ENCODE data around the gene LUZP1.
A peak's percentile ranks its signal among the peaks of the same experiment; 100 is the strongest.

LUZP1 gene

GRCh38 chr1:23188936-23189452 lies 20.3 kb upstream of the LUZP1 start:
- peak; percentile 94 for DNase-seq (ENCODE audit: low spot score)
- peak; percentile 81 for FAIRE-seq

GRCh38 chr1:23188434-23188884 lies 19.8 kb upstream of the LUZP1 start:
- FAIRE-seq = no peak
- no peak for DNase-seq (ENCODE audit: low spot score)

- no peak for DNase-seq (ENCODE audit: low spot score)
- FAIRE-seq = no peak
Measured at GRCh38 chr1:23187637-23188036, 19.0 kb upstream of the LUZP1 start.

GRCh38 chr1:23185381-23185780 lies 16.7 kb upstream of the LUZP1 start:
- no peak for DNase-seq (ENCODE audit: low spot score)
- no peak for FAIRE-seq

DNA sequence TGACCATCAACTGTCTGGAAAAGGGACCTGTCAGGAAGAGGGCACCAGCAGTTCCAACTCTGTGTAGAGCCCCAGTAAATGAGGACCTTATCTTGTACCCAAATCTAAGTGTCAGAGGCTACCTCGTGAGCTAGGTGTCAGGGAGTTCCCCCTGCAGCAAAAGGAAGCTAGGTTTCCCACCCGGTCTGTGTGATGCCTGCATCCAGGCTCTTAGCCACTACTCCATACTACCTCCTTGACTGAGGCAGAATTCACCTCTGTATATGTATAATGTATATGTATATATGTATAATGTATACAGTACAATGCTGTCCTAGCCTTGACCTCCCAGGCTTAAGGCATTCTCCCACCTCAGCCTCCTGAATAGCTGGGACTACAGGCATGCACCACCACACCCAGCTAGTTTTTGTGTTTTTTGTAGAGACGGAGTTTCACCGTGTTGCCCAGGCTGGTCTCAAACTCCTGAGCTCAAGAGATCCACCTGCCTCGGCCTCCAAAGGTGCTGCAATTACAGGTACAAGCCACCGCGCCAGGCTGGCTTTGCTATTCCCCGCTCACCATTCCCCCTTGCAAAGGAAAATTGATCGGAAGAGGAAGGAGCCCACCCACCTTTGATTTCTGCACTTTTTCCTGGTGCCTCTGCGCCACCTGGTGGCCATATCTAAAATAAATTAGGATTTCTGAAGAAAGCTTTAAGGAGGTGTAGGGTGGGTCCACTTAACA lies 15.7 kb upstream of the LUZP1 start:
- DNase-seq (ENCODE audit: low spot score) (peak; percentile 24), FAIRE-seq (no peak)

DNA sequence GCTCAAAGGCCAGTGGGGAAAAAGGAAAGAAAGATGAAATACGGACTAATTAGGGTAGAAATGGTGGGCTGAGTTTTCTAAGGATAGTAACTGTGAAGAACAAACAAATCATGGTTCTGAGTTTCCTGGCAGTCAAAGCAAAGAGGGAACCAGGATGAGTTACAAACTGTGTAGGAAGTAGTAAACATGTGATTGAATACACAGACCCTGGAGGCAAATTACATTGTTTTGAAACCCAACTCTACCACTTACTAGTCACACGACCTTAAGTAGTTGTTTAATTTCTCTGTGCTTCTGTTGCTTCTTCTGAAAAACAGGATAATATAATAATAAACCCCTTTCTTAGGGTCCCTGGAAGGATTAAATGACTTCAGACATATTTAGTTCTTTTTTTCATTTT lies 11.2 kb upstream of the LUZP1 start:
- FAIRE-seq = no peak
- no peak for DNase-seq (ENCODE audit: low spot score)

- FAIRE-seq = no peak
- DNase-seq (ENCODE audit: low spot score) = no peak
Measured at GRCh38 chr1:23178950-23179349, 10.3 kb upstream of the LUZP1 start.

DNA sequence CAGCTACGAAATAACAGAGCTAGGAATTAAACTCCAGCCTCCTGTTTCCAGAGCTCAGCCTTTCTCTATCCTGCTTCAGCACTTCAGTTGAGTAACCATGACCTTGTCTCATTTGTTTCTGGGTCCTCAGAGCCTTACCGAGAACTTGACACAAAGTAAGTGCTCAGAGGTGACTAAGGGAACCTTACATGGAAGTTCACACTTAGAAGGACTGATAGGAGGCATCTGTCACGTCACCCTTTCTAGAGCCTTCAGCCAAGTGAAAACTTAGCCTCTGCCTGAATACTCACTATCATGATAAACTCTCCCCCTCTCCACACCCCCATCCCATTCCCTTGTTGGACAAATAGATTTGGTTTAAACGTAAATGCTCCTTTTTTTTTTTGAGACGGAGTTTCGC lies 9.8 kb upstream of the LUZP1 start:
- DNase-seq (ENCODE audit: low spot score) (no peak), FAIRE-seq (no peak)

- no peak for FAIRE-seq
- DNase-seq (ENCODE audit: low spot score) = peak; percentile 81
Measured at GRCh38 chr1:23177438-23178380, 9.1 kb upstream of the LUZP1 start.

DNA sequence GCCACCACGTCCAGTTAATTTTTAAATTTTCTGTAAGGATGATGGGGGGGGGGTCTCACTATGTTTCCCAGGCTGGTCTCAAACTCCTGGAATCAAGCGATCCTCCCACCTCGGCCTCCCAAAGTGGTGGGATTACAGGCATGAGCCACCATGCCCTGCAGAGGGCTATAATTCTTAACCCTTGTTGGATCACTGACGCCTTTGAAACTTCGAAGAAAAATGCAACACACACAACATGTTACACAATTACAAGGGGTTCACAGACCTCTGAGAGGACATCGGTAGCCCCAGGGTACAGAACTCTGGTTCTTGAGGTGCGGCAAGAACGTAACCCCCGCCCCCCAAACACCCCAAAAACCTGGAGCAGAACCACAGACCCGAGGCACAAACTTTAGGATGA lies 8.4 kb upstream of the LUZP1 start:
- FAIRE-seq (no peak), DNase-seq (ENCODE audit: low spot score) (no peak)

DNA sequence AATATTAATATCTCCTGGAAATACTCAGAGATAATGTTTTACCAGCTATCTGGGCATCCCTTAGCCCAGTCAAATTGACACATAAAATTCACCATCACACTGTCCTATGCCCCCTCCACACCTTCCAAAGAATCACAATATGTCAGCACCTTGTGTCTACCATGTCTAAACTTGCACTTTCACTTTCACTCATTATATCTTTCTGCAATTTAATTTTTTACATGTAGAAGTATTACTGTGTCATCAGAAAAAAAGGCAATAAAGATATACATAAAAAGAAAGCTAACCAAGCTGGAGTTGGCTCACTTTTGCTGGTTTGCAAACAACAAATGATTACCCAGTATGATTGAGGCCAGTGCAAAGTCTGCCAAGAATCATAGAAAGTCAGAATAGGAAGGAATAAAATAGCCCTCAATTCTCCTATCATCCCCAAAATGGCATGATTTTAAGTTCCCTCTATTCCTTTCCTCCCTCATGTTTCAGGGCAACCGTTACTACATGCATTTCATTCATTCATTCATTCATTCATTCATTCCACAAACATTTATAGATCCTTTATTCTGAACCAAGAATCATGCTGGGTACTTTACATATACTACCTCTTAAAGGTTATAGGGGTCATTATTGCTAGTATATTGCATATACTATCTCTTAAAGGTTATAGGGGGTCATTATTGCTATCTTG lies 5.9 kb upstream of the LUZP1 start:
- no peak for FAIRE-seq

GRCh38 chr1:23171181-23171755 lies 2.6 kb upstream of the LUZP1 start:
- no peak for FAIRE-seq
- no peak for DNase-seq (ENCODE audit: low spot score)

More for the DNA sequence above, 5.9 kb upstream of the LUZP1 start:
- DNase-seq (ENCODE audit: low spot score) = no peak

DNA sequence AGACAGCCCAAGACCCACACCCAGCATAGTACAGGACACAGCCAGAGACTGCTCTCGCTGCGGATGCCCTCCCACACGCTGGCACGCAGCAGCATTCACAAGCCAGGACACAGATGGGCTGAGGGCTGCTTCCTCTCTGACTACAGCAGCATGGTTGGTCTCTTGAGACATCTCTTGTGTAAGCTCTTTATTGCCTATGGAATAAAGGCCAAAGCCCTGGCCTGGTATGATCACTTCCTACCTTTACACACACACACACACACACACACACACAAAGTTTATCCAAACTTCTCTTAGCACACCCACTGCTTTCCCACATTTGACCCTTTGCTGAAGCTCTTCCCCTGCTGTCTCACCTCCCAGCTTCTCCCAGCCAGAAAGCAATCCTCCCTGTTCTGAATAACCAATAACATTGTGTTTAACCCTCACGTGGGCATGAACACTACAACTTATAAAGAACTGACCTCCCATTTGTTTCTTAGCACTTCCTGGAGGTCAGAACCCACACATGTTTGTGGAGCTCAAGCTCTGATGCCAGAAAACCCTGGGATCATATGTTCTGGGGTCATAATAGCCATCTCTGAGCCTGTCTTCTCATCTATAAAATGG lies 1.2 kb upstream of the LUZP1 start:
- FAIRE-seq = no peak
- DNase-seq (ENCODE audit: low spot score) = no peak

- no peak for DNase-seq (ENCODE audit: low spot score)
- no peak for FAIRE-seq
Measured at GRCh38 chr1:23169195-23169575, 529 bp upstream of the LUZP1 start.

DNA sequence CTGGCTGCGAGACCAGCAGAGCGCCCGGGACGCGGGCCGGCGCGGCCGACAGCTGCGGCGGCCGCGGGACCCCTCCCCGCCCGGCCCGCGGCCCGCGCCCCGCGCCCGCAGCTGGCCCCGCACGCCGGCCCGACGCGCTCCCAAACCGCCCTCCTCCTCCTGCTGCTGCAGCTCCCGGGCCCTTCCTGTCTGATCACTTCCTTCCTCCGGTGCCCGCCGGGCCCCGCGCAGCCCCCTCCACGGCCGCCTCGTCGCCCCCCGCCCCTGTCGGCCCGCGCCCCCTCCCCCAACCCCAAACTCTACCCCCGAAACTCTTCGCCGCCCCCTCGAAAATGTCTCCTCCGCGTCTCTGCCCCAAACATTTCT lies 594 bp downstream of the LUZP1 start:
- DNase-seq (ENCODE audit: low spot score) = no peak
- FAIRE-seq = no peak

GRCh38 chr1:23167353-23168078 lies 1.1 kb downstream of the LUZP1 start:
- FAIRE-seq (no peak), DNase-seq (ENCODE audit: low spot score) (peak; percentile 29)

GRCh38 chr1:23166854-23167253 lies 1.8 kb downstream of the LUZP1 start:
- FAIRE-seq = no peak
- DNase-seq (ENCODE audit: low spot score) = no peak

GRCh38 chr1:23163395-23163794 lies 5.3 kb downstream of the LUZP1 start:
- FAIRE-seq (no peak), DNase-seq (ENCODE audit: low spot score) (no peak)

GRCh38 chr1:23159963-23160877 lies 8.4 kb downstream of the LUZP1 start:
- FAIRE-seq (no peak), DNase-seq (ENCODE audit: low spot score) (no peak)
